Measurements from ENCODE around the gene P2RX7.
A peak's percentile ranks its signal among the peaks of the same experiment; 100 is the strongest.
"Not testable (repeated sequence)": the region's sequence is repeated elsewhere in the genome, so short reads cannot be mapped to it uniquely, and the experiment has no call there.

Gene P2RX7

GRCh38 chr12:121227294-121227693 lies 94.6 kb downstream of the P2RX7 start:
- Histone ChIP-seq H3K27ac (no peak overlapping the region), H3K9me3 (ENCODE audit: low read depth, low read length) (no peaks in the 10 kb centered on the region), H3K36me3 (ENCODE audit: insufficient read depth, low read length) (no peaks in the 10 kb centered on the region), H3K9ac (ENCODE audit: insufficient read length) (no peak overlapping the region), H3K4me3 (no peak overlapping the region)
- no peak for DNase-seq (ENCODE audit: low read depth, low spot score)
- no peak for TF ChIP-seq EZH2 (IDR thresholded peaks at IDR 0.05)
- no peak for TF ChIP-seq FOXP2 (optimal IDR thresholded peaks at IDR 0.05; ENCODE audit: control extremely low read depth, extremely low read length, insufficient read depth)
- no peak for TF ChIP-seq POLR2AphosphoS5 (IDR thresholded peaks at IDR 0.05; ENCODE audit: borderline replicate concordance, low read depth, low read length)

- DNase-seq (ENCODE audit: low read depth, low spot score): no peak
- no peak overlapping the region for H3K4me3 ChIP-seq
- no peak overlapping the region for H3K9ac ChIP-seq (ENCODE audit: insufficient read length)
- TF ChIP-seq FOXP2 (optimal IDR thresholded peaks at IDR 0.05; ENCODE audit: control extremely low read depth, extremely low read length, insufficient read depth) (no peak), POLR2AphosphoS5 (IDR thresholded peaks at IDR 0.05; ENCODE audit: borderline replicate concordance, low read depth, low read length) (no peak), EZH2 (IDR thresholded peaks at IDR 0.05) (no peak)
- no peaks in the 10 kb centered on the region for H3K36me3 ChIP-seq (ENCODE audit: insufficient read depth, low read length)
- no peak overlapping the region for H3K27ac ChIP-seq
- no peaks in the 10 kb centered on the region for H3K9me3 ChIP-seq (ENCODE audit: low read depth, low read length)
Observed at GRCh38 chr12:121228919-121229665, 96.4 kb downstream of the P2RX7 start.

- H3K4me3 ChIP-seq; DNase-seq (ENCODE audit: low read depth, low spot score); H3K9ac ChIP-seq (ENCODE audit: insufficient read length); H3K36me3 ChIP-seq (ENCODE audit: insufficient read depth, low read length); H3K9me3 ChIP-seq (ENCODE audit: low read depth, low read length); H3K27ac ChIP-seq: not testable (repeated sequence)
- TF ChIP-seq POLR2AphosphoS5 (IDR thresholded peaks at IDR 0.05; ENCODE audit: borderline replicate concordance, low read depth, low read length): 0 out of 2 replicates have a peak, but pooled peaks have one; percentile 9
Observed at GRCh38 chr12:121229826-121230537, 97.3 kb downstream of the P2RX7 start.

GRCh38 chr12:121230538-121230907 lies 97.8 kb downstream of the P2RX7 start:
- Histone ChIP-seq H3K36me3 (ENCODE audit: insufficient read depth, low read length) (no peaks in the 10 kb centered on the region; the same call in 1 of the 2 replicates), H3K9me3 (ENCODE audit: low read depth, low read length) (no peaks in the 10 kb centered on the region), H3K27ac (no peak overlapping the region), H3K4me3 (no peak overlapping the region), H3K9ac (ENCODE audit: insufficient read length) (no peak overlapping the region)
- TF ChIP-seq FOXP2 (optimal IDR thresholded peaks at IDR 0.05; ENCODE audit: control extremely low read depth, extremely low read length, insufficient read depth) (no peak), POLR2AphosphoS5 (IDR thresholded peaks at IDR 0.05; ENCODE audit: borderline replicate concordance, low read depth, low read length) (0 out of 2 replicates have a peak, but pooled peaks have one; percentile 2)
- DNase-seq (ENCODE audit: low read depth, low spot score): no peak

GRCh38 chr12:121232163-121232562 lies 99.5 kb downstream of the P2RX7 start:
- peaks cover 9% of the 10 kb centered on the region; the same call in 1 of the 2 replicates for H3K36me3 ChIP-seq (ENCODE audit: insufficient read depth, low read length)
- TF ChIP-seq FOXP2 (optimal IDR thresholded peaks at IDR 0.05; ENCODE audit: control extremely low read depth, extremely low read length, insufficient read depth) (no peak), POLR2AphosphoS5 (IDR thresholded peaks at IDR 0.05; ENCODE audit: borderline replicate concordance, low read depth, low read length) (no peak), EZH2 (IDR thresholded peaks at IDR 0.05) (no peak)
- no peak overlapping the region for H3K27ac ChIP-seq
- DNase-seq (ENCODE audit: low read depth, low spot score): no peak
- H3K9ac ChIP-seq (ENCODE audit: insufficient read length): no peak overlapping the region
- no peak overlapping the region for H3K4me3 ChIP-seq
- no peaks in the 10 kb centered on the region for H3K9me3 ChIP-seq (ENCODE audit: low read depth, low read length)

GRCh38 chr12:121232977-121233627 lies 100.4 kb downstream of the P2RX7 start:
- H3K36me3 ChIP-seq (ENCODE audit: insufficient read depth, low read length): peaks cover 14% of the 10 kb centered on the region; the same call in 1 of the 2 replicates
- no peak for DNase-seq (ENCODE audit: low read depth, low spot score)

GRCh38 chr12:121233628-121234020 lies 100.9 kb downstream of the P2RX7 start:
- Histone ChIP-seq H3K4me3 (no peak overlapping the region), H3K9me3 (ENCODE audit: low read depth, low read length) (no peaks in the 10 kb centered on the region), H3K36me3 (ENCODE audit: insufficient read depth, low read length) (peaks cover 14% of the 10 kb centered on the region; the same call in 1 of the 2 replicates), H3K9ac (ENCODE audit: insufficient read length) (no peak overlapping the region), H3K27ac (no peak overlapping the region)
- no peak for TF ChIP-seq FOXP2 (optimal IDR thresholded peaks at IDR 0.05; ENCODE audit: control extremely low read depth, extremely low read length, insufficient read depth)
- TF ChIP-seq EZH2 (IDR thresholded peaks at IDR 0.05): no peak
- no peak for TF ChIP-seq POLR2AphosphoS5 (IDR thresholded peaks at IDR 0.05; ENCODE audit: borderline replicate concordance, low read depth, low read length)
- no peak for DNase-seq (ENCODE audit: low read depth, low spot score)

More at GRCh38 chr12:121232977-121233627, 100.4 kb downstream of the P2RX7 start:
- Histone ChIP-seq H3K27ac (no peak overlapping the region), H3K9me3 (ENCODE audit: low read depth, low read length) (no peaks in the 10 kb centered on the region), H3K4me3 (no peak overlapping the region), H3K9ac (ENCODE audit: insufficient read length) (no peak overlapping the region)
- TF ChIP-seq FOXP2 (optimal IDR thresholded peaks at IDR 0.05; ENCODE audit: control extremely low read depth, extremely low read length, insufficient read depth) (no peak), EZH2 (IDR thresholded peaks at IDR 0.05) (no peak), POLR2AphosphoS5 (IDR thresholded peaks at IDR 0.05; ENCODE audit: borderline replicate concordance, low read depth, low read length) (no peak)

GRCh38 chr12:121236776-121237175 lies 104.1 kb downstream of the P2RX7 start:
- H3K36me3 ChIP-seq (ENCODE audit: insufficient read depth, low read length): peaks cover 14% of the 10 kb centered on the region; the same call in 1 of the 2 replicates
- H3K27ac ChIP-seq: no peak overlapping the region
- TF ChIP-seq POLR2AphosphoS5 (IDR thresholded peaks at IDR 0.05; ENCODE audit: borderline replicate concordance, low read depth, low read length): no peak
- TF ChIP-seq EZH2 (IDR thresholded peaks at IDR 0.05): no peak
- no peak for TF ChIP-seq FOXP2 (optimal IDR thresholded peaks at IDR 0.05; ENCODE audit: control extremely low read depth, extremely low read length, insufficient read depth)
- no peaks in the 10 kb centered on the region for H3K9me3 ChIP-seq (ENCODE audit: low read depth, low read length)
- H3K9ac ChIP-seq (ENCODE audit: insufficient read length): no peak overlapping the region
- no peak overlapping the region for H3K4me3 ChIP-seq
- DNase-seq (ENCODE audit: low read depth, low spot score): no peak
